Cortex of kidney (tissue), 1 donor: Measurements from ENCODE around the gene RPS23.

Experiments
- DNase-seq: peaks from one replicate; lab custom pipeline; 2025; lab: John Stamatoyannopoulos, UW

RPS23 gene

GRCh38 chr5:82244854-82245635 lies 33.1 kb downstream of the RPS23 start:
- no peak for DNase-seq

GRCh38 chr5:82244151-82244550 lies 34.0 kb downstream of the RPS23 start:
- DNase-seq = no peak

- no peak for DNase-seq
These were observed 43.3 kb downstream of the RPS23 start for GRCh38 chr5:82234885-82235284.

- DNase-seq = no peak
These were observed 52.5 kb downstream of the RPS23 start for GRCh38 chr5:82225525-82226172.
